ENCODE results near the gene TMEM50B. TPM values are rescaled to one million over a fixed set of nuclear protein-coding genes. Genes with fewer than 3 reads are reported as not detected.

Gene TMEM50B
- total and polyA plus RNA-seq, 2 experiments from 2014 or later = 73.1 to 88.0 TPM

DNA sequence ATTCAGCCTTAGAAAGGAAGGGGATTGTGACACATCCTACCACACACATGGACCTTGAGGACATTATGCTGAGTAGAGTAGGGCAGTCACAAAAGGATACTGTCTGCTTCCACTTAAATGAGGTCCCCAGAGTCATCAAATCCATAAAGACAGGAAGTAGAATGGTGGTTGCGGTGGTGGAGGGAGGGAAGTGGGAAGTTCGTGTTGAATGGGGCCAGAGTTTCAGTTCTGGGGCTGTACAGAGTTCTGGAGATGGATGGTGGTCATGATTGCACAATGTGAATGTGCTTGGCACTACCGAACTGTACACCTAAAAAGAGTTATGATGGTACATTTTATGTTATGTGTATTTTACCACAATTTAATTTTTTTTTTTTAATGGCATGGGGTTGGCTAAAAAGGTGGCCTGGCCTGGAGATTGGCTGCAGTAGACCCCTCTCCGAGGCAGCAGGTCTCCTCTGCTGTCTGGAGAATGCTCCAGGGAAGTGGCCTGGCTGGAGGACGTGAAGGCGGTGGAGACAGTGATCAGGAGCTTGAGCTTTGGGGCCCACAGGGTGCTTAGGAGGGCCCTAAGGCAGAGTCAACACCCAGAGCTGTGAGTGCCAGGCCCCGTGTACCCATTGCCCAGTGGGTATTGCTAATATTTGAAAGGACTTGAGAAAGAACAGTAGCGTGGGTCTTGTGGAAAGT is 46.2 kb downstream of the TMEM50B start:
- DNase-seq (ENCODE audit: low spot score) = no peak
- WGBS (ENCODE audit: low lambda C conversion rate, missing lambda C conversion rate) = 95% methylated on average over 8 of the region's 8 CpGs
- H4K20me1 ChIP-seq (ENCODE audit: insufficient read depth, poor library complexity, severe bottlenecking) = no peaks in the 10 kb centered on the region
- no peak overlapping the region for H2AFZ ChIP-seq
- H3K9me3 ChIP-seq (ENCODE audit: low read depth) = no peaks in the 10 kb centered on the region
- H3K9me2 ChIP-seq (replicated peaks; ENCODE audit: insufficient read depth) = no peaks in the 10 kb centered on the region
- peaks cover 3% of the 10 kb centered on the region for H3K4me1 ChIP-seq (ENCODE audit: insufficient read depth)
- TF ChIP-seq, protein P1, sequence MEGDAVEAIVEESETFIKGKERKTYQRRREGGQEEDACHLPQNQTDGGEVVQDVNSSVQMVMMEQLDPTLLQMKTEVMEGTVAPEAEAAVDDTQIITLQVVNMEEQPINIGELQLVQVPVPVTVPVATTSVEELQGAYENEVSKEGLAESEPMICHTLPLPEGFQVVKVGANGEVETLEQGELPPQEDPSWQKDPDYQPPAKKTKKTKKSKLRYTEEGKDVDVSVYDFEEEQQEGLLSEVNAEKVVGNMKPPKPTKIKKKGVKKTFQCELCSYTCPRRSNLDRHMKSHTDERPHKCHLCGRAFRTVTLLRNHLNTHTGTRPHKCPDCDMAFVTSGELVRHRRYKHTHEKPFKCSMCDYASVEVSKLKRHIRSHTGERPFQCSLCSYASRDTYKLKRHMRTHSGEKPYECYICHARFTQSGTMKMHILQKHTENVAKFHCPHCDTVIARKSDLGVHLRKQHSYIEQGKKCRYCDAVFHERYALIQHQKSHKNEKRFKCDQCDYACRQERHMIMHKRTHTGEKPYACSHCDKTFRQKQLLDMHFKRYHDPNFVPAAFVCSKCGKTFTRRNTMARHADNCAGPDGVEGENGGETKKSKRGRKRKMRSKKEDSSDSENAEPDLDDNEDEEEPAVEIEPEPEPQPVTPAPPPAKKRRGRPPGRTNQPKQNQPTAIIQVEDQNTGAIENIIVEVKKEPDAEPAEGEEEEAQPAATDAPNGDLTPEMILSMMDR (IDR thresholded peaks at IDR 0.05; ENCODE audit: poor library complexity) = no peak
- TF ChIP-seq EZH2phosphoT487 (IDR thresholded peaks at IDR 0.05; ENCODE audit: low read depth, severe bottlenecking, unreplicated experiment) (no peak), EZH2 (IDR thresholded peaks at IDR 0.05; ENCODE audit: borderline replicate concordance) (no peak)
- H3K36me3 ChIP-seq (replicated peaks; ENCODE audit: insufficient read depth, low read depth) = no peaks in the 10 kb centered on the region
- no peak overlapping the region for H3K4me2 ChIP-seq
- no peak overlapping the region for H3K4me3 ChIP-seq
- H3K79me2 ChIP-seq = no peaks in the 10 kb centered on the region
- peak overlapping the region; percentile 61 for H3K27ac ChIP-seq
- H3K27me3 ChIP-seq = no peaks in the 10 kb centered on the region

DNA sequence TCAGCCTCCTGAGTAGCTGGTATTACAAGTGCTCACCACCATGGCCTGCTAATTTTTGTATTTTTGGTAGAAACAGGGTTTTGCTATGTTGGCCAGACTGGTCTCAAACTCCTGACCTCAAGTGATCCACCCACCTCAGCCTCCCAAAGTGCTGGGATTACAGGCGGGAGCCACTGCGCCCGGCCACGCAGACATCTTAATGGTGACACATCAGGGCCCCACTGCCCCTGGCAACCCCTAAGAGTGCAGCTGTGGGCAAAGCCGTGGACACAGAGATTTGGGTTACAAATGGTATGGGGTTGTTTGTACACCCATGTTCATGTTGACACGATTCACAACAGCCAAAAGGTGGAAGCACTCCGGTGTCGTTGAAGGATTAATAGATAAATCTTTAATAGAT is 46.8 kb downstream of the TMEM50B start:
- H3K79me2 ChIP-seq = no peaks in the 10 kb centered on the region
- TF ChIP-seq EZH2phosphoT487 (IDR thresholded peaks at IDR 0.05; ENCODE audit: low read depth, severe bottlenecking, unreplicated experiment) (no peak), EZH2 (IDR thresholded peaks at IDR 0.05; ENCODE audit: borderline replicate concordance) (no peak)
- TF ChIP-seq, protein P1 (IDR thresholded peaks at IDR 0.05; ENCODE audit: poor library complexity) = no peak
- no peak overlapping the region for H3K4me2 ChIP-seq
- no peak overlapping the region for H3K27ac ChIP-seq
- no peak for DNase-seq (ENCODE audit: low spot score)
- WGBS (ENCODE audit: low lambda C conversion rate, missing lambda C conversion rate) = 96% methylated on average over 8 of the region's 8 CpGs
- H3K4me1 ChIP-seq (ENCODE audit: insufficient read depth) = peaks cover 3% of the 10 kb centered on the region
- no peaks in the 10 kb centered on the region for H3K36me3 ChIP-seq (replicated peaks; ENCODE audit: insufficient read depth, low read depth)
- no peaks in the 10 kb centered on the region for H4K20me1 ChIP-seq (ENCODE audit: insufficient read depth, poor library complexity, severe bottlenecking)
- no peaks in the 10 kb centered on the region for H3K9me2 ChIP-seq (replicated peaks; ENCODE audit: insufficient read depth)
- H3K27me3 ChIP-seq = no peaks in the 10 kb centered on the region
- no peak overlapping the region for H3K4me3 ChIP-seq
- H2AFZ ChIP-seq = no peak overlapping the region
- H3K9me3 ChIP-seq (ENCODE audit: low read depth) = no peaks in the 10 kb centered on the region

DNA sequence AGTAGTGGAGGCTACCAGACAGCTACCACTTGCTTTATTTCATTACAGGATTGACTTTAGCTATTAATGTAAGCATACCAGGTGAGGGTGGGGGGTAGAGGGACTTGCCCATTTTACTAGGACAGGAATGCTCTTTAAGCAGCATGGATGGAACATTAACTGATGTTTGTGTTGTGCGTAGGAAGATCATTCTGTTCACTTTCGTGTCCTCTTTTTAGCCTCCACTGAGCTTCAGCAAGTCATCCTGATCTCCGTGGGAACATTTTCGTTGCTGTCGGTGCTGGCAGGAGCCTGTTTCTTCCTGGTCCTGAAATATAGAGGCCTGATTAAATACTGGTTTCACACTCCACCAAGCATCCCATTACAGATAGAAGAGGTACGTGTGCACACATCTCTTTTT is 47.3 kb downstream of the TMEM50B start:
- Histone ChIP-seq H3K27ac (no peak overlapping the region), H3K27me3 (no peaks in the 10 kb centered on the region), H3K36me3 (replicated peaks; ENCODE audit: insufficient read depth, low read depth) (no peaks in the 10 kb centered on the region), H2AFZ (no peak overlapping the region), H3K9me3 (ENCODE audit: low read depth) (no peaks in the 10 kb centered on the region), H3K79me2 (no peaks in the 10 kb centered on the region), H3K4me1 (ENCODE audit: insufficient read depth) (peaks cover 3% of the 10 kb centered on the region), H3K9me2 (replicated peaks; ENCODE audit: insufficient read depth) (no peaks in the 10 kb centered on the region), H3K4me2 (no peak overlapping the region), H4K20me1 (ENCODE audit: insufficient read depth, poor library complexity, severe bottlenecking) (no peaks in the 10 kb centered on the region), H3K4me3 (no peak overlapping the region)
- DNase-seq (ENCODE audit: low spot score) = no peak
- no peak for TF ChIP-seq EZH2 (IDR thresholded peaks at IDR 0.05; ENCODE audit: borderline replicate concordance)
- TF ChIP-seq, protein P1 (IDR thresholded peaks at IDR 0.05; ENCODE audit: poor library complexity) = no peak
- TF ChIP-seq EZH2phosphoT487 (IDR thresholded peaks at IDR 0.05; ENCODE audit: low read depth, severe bottlenecking, unreplicated experiment) = no peak
- WGBS (ENCODE audit: low lambda C conversion rate, missing lambda C conversion rate) = 96% methylated on average over 6 of the region's 6 CpGs

Data from hepatocyte (in vitro differentiated cells).